Left ventricle myocardium superior (tissue), 1 donor: Measurements from ENCODE around the gene WWOX. TPM values are rescaled to one million over a fixed set of nuclear protein-coding genes. Genes with fewer than 3 reads are reported as not detected.

Experiments
- ATAC-seq: fragments of 200-7000 bp; cut with Tn5 transposase; one replicate; pipeline ENCODE4 v1.9.1; 2020; ENCODE audit warnings: mild to moderate bottlenecking, moderate library complexity
- DNase-seq: peaks from one replicate; pipeline ENCODE4 v3.0.0-alpha.2; 2020
- intact Hi-C: fragments of 100-400 bp; cut with micrococcal nuclease; formaldehyde crosslinking; loops from one replicate; pipeline ENCODE4 v1.11.0; 2022
- total RNA-seq: library from RNA; stranded (reverse); fragmentation: NEBNext Ultra II Directional; extraction: Animal tissue kit (Norgen Biotek cat#: 25700); gene quantifications from one replicate; pipeline ENCODE4 v1.2.1, GENCODE V29; 2021
- donor health status: DM: no; HTN: yes; CAD: no; lungs with severe emphysema.

Gene WWOX
- total RNA-seq, 1 donor from 2014 or later = 12.8 TPM

DNA sequence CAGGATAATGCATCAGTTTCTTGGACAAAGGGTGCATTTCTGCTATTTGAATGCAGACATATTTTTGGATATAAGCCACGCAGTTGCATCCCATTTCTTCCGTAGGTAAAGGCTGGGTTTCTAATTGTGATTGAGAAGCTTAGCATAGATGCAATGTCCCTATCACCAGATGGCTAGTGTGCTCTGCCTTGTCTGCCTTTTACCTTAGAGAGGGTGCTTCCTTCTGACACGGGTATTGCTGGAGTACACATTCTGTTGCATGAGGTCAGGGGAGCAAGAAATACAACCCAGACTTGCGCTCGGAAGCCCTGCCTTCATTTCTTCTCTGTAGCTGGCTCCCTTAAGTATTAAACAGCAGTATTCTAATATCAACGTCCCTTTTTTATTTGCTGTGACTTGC lies 337.4 kb downstream of the WWOX start:
- intact Hi-C loops = no loop called here
- DNase-seq (no peak), ATAC-seq (no peak)

DNA sequence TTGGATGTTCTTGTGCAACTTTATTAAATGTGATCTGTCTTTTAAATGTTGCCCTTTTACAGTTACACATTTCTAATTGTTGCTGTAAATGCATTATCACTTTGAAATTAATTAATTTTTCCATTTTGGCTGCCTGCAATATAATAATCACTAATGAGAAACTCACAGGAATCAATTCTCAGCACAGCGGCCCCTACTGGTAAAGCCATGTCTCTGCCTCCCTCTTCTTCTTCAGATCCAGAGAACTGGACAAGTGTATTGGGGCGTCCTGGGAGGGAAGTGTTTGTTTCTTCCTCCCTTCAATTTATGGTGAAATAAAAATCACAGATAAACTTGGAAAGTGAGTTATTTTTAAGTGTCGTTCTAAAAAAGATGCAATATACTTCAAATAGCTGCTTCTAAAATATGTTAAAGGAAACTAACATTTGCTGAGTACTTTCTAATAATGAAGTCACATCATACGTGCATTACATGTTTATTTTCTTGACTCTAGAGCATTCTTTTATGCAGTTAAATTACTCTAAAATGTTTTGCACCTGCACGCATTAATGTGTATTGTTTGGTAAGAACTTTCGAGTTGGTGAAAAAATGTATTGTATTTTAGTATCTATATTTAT lies 338.0 kb downstream of the WWOX start:
- no peak for ATAC-seq
- intact Hi-C loops = no loop called here
- DNase-seq = no peak

DNA sequence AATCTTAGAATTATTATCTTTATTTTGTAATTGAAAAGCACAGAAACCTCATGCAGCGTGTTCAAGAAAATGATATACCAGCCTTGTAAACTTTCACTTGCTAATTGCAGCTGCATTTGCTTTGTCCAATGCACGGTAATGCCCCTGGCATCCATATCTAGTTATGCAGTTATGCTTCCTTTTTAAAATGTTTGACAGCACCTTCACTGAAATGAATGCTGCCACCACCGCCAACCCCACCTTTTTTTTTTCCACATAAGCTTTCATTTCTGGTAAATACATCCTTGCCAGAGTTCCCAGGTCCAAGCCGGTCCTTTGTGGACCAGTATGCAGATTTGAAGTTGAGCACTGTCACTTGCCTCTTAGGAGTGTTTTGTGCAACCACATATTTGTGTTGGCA lies 338.8 kb downstream of the WWOX start:
- intact Hi-C loops = no loop called here
- no peak for ATAC-seq
- no peak for DNase-seq

DNA sequence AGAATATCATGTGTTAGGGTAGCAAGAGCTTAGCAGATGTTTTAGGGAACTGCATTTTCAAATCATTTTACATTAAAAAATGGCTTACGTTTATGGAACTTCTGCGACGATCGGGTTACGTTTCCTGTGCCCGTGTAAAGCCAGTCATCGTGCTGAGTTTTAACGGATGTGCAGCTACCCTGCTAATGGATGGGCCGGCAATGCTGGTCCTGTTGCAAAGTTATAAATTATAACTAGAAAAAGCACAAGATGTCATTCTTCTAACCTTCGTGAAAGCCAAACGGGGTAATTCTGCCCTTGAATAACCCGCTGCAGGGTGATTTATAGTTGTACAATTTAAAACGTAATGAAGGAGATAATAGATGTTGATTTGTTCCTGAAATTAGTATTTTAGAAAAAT lies 339.2 kb downstream of the WWOX start:
- intact Hi-C loops = no loop called here
- no peak for ATAC-seq
- no peak for DNase-seq

DNA sequence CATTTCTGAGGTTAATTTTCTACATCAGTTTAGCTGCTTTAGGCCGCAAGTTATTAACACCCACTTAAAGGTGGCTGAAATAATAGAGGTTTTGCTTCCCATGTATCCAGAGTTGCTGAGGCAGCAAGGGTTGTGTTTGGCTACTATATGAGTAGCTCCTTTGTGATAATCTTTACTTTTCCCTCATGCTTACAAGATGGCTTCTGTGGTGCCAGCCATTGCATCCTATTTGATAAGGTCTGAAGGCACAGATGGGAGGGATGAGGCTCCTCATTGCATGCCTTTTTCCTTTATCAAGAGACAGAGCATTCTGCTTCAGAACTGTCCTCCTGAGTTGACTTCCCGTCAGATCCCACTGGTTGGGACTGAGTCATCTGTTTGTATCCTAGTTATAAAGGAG lies 340.2 kb downstream of the WWOX start:
- DNase-seq = no peak
- no peak for ATAC-seq
- intact Hi-C loops = no loop called here

DNA sequence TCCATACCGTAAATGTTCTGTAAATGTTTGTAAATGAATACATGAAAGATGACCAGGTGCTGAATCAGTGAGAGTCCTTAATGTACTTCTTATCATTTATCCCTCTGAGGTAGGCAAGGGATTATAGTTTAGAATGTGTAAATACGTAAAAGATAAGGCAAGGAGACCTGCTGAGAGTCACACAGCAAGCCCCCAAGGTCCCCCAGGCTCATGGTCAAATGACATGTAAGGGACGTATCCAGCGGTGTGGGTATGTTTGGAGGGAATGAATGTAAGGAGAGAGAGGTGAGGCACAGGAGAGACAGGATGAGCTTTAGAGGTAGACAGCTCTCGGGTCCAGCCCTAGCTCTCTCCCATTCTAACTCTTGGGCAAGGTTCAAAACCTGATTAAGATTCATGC lies 341.8 kb downstream of the WWOX start:
- ATAC-seq = no peak
- intact Hi-C loops = no loop called here
- DNase-seq = no peak

DNA sequence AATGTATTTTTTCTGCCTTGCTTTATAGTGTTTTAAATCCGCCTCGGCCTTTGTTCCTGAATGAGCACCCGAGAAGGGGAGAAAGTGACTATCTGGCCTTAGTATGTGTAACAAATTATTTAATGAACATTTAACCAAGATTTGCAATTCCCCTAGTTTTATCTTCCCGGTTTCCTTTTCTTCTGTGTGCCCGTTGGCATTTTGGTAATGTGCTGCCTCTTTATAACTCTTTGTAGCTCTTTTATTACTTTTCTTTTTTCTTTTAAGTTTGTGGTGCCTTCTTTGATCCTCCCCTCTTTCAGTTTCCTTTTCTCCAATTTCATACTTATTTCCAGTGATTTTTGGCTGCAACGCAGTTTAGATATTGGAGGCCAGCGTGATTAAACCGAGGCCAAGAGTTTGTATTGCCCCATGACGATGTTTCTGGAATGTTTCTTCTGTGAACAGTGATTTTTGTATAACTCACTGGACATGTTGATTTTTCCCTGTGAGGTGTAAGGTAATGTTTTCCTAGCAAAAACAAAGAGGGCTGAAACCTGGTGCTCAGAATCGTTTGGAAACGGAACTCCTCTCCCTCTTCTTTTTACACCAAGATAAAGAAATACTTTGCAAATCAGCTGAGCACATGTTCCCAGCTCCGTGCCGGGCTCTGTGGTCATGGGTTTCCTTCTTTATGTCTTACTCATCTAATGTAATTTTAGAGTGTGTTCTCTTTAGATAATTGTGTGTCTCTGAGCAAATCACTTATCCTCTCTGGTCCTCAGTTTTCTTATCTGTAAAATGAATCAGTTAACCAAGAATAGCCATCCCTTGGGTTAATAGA lies 344.3 kb downstream of the WWOX start:
- intact Hi-C loops = no loop called here
- ATAC-seq (no peak), DNase-seq (no peak)

DNA sequence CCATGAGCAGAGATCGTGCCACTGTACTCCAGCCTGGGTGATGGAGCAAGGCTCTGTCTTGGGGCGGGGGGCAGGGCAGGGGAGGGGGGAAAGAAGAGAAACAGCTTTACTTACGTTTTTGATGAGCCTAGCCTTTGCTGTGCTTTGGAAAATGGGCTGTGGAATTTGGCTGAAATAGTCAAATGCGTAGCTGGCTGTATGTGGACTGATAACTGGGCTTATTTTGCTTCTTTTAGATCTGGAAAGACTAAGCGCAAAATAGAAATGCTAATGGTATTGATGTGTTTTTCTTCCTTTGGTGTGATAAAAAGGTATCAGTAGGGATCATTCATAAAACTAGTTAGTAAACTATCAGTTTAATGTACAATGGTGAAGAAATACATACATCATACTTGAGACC lies 346.4 kb downstream of the WWOX start:
- DNase-seq = no peak
- intact Hi-C loops = no loop called here
- no peak for ATAC-seq

DNA sequence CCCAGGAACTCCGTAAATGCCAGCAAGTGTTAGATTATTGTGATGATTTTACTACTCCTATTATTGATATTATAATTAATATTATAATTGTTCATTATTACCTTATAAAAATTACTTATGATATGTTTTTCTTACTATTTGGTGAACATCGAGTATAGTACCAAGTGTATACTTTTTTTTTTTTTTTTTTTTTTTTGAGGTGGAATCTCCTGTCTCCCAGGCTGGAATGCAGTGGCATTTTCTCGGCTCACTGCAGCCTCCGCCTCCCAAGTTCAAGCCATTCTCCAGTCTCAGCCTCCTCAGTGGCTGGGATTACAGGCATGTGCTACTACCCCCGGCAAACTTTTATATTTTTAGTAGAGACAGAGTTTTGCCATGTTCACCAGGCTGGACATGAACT lies 347.0 kb downstream of the WWOX start:
- no peak for DNase-seq
- ATAC-seq = no peak
- intact Hi-C loops = no loop called here

DNA sequence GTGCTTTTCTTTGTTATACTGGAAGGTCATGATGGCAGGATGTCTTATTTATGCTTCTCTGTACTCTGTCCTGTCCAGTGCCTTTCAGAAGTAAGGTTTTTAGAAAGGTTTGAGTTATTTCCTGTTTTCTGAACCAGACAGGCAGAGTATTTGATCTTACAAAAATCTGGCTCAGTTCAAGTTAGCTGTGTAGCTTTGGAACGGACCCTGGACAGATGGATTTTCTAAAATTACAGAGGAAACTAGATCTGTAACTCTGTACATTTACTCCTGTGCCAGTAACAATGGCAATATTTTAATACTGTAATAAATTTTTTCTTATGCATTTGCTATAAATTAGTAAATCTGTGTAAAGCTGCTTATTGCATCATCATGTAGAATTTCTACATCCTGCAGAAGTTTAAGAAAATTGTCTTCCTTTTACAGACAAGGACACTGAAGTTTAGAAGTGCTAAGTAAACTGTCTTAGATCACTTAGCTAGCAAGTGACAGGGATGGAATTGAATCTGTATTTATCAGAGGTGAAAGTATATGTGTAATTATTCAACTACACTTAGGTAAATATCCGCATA lies 347.6 kb downstream of the WWOX start:
- ATAC-seq (no peak), DNase-seq (no peak)
- intact Hi-C loops = no loop called here

DNA sequence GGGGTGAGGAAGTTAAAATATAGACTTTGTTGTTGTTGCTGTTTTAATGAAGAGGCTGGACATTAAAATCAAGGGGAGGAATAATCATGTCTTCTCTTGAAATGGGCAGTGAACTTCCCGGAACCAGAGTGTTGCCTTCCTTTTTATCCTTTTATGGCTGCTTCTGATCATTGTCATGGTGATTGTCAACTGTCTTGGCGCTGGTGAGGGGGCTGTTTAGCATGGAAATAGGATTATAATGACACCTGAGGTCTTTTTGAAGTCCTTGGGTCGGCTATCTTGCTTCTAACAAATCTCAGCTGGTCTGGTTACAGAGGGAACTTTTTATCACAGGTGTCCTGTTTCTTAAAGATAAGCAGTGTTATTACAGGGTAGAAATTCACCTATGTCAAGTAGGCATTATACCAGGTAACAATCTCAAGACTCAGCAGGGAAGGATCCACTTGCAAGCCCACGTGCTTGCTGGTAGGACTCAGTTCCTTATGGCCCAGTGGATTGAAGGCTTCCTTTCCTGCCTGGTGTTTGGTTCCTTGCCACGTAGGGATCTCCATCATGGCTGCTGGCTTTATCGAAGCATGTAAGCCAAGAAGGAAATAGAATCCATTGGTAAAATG lies 349.3 kb downstream of the WWOX start:
- DNase-seq (no peak), ATAC-seq (no peak)
- intact Hi-C loops = no loop called here

DNA sequence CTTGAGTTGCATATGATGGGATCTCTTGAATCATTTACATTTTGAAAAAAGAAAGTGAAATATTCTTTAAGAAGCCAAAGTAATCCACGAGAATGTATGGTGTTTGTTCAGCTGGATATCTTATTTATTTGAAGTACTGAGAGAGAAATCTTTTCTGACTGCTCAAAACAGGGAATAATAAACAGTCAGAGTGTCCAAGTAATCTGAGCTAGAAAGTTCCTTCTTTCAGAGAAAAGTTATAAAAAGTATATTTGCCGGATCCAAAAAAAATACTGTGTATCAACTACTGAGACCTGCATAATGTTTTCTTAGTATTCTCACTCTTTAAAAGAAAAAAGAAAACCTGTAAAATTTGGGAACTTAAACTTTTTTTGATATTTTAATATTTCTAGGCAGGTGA lies 350.8 kb downstream of the WWOX start:
- intact Hi-C loops = no loop called here
- no peak for DNase-seq
- no peak for ATAC-seq

DNA sequence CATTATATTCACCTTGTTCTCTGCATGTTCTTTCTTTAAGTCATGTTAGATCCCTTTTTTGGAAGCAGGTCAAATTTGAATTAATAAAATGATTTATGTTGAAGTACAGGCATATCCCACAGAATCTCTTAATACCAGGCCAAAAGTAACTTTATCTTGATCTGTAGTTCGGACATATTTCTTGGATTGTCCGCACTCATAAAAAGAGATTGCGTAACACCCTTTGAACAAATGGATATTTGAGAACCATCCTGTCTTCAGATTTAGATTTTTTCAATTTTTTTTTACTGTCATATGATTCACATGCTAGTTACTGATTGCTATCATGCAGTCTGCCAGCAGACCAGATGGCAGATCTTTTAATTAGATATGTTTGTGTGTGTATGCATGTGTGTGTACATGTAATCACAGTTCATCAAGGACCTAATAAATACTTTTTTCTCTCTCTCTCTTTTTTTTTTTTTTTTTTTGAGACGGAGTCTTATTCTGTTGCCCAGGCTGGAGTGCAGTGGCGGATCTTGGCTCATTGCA lies 352.6 kb downstream of the WWOX start:
- intact Hi-C loops = no loop called here
- ATAC-seq (no peak), DNase-seq (no peak)

DNA sequence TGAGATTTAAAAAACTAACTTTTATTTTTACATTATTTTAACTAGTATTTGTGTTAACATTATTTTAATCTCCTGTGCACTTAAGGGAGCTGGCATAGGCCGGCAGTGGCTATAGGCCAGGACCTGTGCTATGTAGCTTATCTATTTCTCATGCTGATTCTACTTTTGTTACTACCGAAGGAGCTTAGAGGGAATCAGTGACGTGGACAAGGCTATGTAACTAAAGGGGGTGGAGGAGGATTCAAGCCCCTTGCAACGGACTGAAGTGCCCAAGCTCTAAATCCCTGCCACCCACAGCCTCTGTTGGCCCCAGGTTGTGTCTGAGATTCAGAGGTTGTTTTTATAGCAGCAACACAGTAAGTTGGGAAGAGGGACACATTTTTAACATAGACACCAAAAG lies 356.4 kb downstream of the WWOX start:
- intact Hi-C loops = no loop called here
- ATAC-seq (no peak), DNase-seq (no peak)

DNA sequence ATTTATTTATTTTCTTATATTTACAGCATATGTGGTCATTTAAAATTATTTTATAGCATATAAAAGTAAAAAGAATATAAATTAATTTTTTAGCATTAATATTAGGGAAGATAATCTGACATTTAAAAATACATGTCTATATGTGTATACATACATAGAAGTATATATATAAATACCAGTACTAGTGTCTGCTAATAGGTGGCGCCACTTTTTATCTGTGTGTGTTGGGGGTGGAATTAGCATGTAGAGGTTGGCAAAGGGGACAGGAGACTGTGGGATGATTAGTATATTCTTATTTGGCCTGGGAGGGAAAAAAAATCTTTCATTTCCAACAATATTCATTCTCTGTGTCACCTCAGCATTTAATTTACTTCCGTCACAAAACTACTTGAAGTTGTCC lies 359.1 kb downstream of the WWOX start:
- no peak for ATAC-seq
- intact Hi-C loops = no loop called here
- DNase-seq = no peak

DNA sequence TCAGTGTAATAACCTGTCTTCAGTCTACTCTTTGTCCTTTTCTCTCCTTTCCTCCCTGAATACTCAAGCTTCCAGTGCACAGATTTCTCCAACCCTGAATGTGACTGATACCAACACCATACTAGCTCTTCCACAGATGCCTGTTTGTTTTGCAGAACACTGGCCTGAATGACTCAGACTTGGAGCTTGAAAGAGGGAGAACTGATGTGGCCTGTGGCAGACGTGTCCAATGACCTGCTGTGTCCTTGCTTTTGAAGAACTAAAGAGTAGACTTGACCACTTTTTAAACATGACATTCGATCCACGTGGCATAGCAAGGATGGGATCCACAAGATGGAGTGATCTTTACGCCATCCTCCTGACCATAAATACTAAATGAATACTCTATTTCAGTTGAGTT lies 361.0 kb downstream of the WWOX start:
- DNase-seq (no peak), ATAC-seq (no peak)
- intact Hi-C loops = no loop called here

DNA sequence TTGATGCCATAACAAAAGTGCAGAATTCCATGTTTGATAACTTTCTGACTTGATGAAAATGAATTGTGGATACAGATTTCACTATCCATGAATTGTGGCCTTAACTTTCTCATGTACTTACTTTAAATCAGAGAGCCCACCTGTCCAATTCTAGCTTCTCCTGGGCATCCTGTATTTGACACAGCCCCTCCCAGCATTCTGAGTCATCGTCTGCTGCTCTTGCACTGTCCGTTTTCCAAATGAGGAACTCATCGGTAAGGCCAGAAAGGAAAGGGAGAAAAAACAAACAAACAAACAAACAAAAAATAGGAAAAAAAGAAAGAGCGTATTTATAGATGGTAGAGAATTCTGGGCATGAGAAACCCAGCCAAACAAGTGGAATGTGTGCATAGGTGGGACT lies 361.6 kb downstream of the WWOX start:
- no peak for DNase-seq
- no peak for ATAC-seq
- intact Hi-C loops = no loop called here

DNA sequence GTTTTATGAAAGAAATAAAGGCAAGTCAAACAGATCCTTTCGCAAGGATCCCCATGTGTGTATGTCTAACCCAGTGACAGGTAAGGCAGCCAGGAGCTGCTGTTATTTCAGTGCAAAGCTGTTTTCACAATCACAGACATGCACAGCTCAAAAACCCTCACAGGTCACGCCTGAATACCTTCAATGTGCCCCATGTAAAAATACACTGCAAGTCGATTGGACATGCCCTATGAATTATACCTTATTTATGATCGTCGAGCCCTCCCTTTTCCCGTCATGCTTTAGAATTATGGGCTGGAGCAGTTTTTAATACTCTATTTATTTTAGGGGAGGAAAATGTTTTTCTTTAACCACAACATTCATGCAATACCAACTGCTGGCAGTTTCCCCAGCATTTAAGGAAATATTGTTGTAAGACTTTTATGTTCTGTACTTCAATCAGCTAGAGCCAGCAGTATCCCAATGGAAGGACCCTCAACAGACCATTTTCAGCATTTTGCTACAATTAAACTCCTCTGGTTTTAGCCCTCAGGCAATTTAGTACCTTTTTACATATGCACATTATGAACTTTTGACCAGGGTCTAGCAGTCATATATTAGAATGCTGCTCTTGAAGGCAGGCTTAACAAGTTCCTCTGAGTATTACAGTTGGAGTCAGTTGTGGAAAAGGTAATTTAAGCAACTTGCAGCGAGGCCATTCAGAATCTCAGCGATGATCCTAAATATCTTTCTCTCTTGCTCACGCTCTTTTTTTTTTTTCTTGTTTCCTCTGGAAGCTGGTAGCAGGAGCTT lies 362.2 kb downstream of the WWOX start:
- no peak for ATAC-seq
- intact Hi-C loops = no loop called here
- no peak for DNase-seq
